Smooth muscle cell (in vitro differentiated cells): ENCODE data around the gene DYNLRB2. TPM values are rescaled to one million over a fixed set of nuclear protein-coding genes. Genes with fewer than 3 reads are reported as not detected.

Experiments
- DNase-seq: peaks from one replicate; lab custom pipeline; 2025; ENCODE audit not compliant: unreplicated experiment; lab: John Stamatoyannopoulos, UW
- H2AFZ ChIP-seq: fragments of 200-600 bp; sonication (generic); 2 replicates; pipeline ENCODE4 v1.6.0; 2016; ENCODE audit warnings: antibody characterized with exemption, low read depth, mild to moderate bottlenecking
- H3F3A ChIP-seq: fragments of 200-600 bp; sonication (generic); 2 replicates; pipeline ENCODE4 v1.6.0; 2017; ENCODE audit warnings: antibody characterized with exemption, low read depth
- H3K27ac ChIP-seq: fragments of 200-600 bp; sonication (generic); 2 replicates; pipeline ENCODE4 v1.5.1; 2016; ENCODE audit warnings: low read depth, mild to moderate bottlenecking
- H3K27me3 ChIP-seq: fragments of 200-600 bp; sonication (generic); 2 replicates; pipeline ENCODE4 v1.6.1; 2016; ENCODE audit warnings: low read depth, mild to moderate bottlenecking
- H3K36me3 ChIP-seq: fragments of 200-600 bp; sonication (generic); 2 replicates; pipeline ENCODE4 v1.5.1; 2016; ENCODE audit warnings: low read depth
- H3K4me1 ChIP-seq: fragments of 200-600 bp; sonication (generic); 2 replicates; pipeline ENCODE4 v1.5.1; 2016; ENCODE audit warnings: low read depth
- H3K4me2 ChIP-seq: fragments of 200-600 bp; sonication (generic); 2 replicates; pipeline ENCODE4 v1.6.0; 2016; ENCODE audit warnings: mild to moderate bottlenecking
- H3K4me3 ChIP-seq: fragments of 200-600 bp; sonication (generic); 2 replicates; pipeline ENCODE4 v1.5.1; 2016; ENCODE audit warnings: mild to moderate bottlenecking
- H3K79me2 ChIP-seq: fragments of 200-600 bp; sonication (generic); 2 replicates; pipeline ENCODE4 v1.6.0; 2016; ENCODE audit warnings: low read depth, mild to moderate bottlenecking
- H3K9ac ChIP-seq: fragments of 200-600 bp; sonication (generic); 2 replicates; pipeline ENCODE4 v1.6.0; 2016; ENCODE audit warnings: low read depth
- H3K9me3 ChIP-seq: fragments of 200-600 bp; sonication (generic); replicated peaks from 2 replicates; pipeline ENCODE4 v1.5.1; 2016; ENCODE audit warnings: low read depth
- H4K20me1 ChIP-seq: fragments of 200-600 bp; sonication (generic); 2 replicates; pipeline ENCODE4 v1.6.0; 2016; ENCODE audit warnings: low read depth
- CTCF ChIP-seq: fragments of 200-600 bp; sonication (generic); IDR thresholded peaks from 2 replicates; pipeline ENCODE4 v1.5.1; 2017; ENCODE audit warnings: borderline replicate concordance, mild to moderate bottlenecking, antibody characterized with exemption; ENCODE audit not compliant: insufficient read depth, poor library complexity, severe bottlenecking
- WGBS: methylation state at CpG from one replicate; pipeline ENCODE4 v1.1.7; 2016; ENCODE audit warnings: low lambda C conversion rate; 5-methylcytosine and 5-hydroxymethylcytosine counted together
- polyA plus RNA-seq: library from polyadenylated mRNA; unstranded; fragments of >200 nt; fragmentation: Nextera tagmentation; extraction: Ambion mirVana; gene quantifications from 2 replicates; pipeline ENCODE4 v1.2.1, GENCODE V29; 2016
- total RNA-seq: library from RNA; depleted of rRNA; stranded (reverse); fragments of >200 nt; gene quantifications from 2 replicates; pipeline ENCODE4 v1.2.3, GENCODE V29; 2014

DYNLRB2 gene
- total and polyA plus RNA-seq, 2 experiments from 2014 or later = 0.58 TPM; not detected in 1

- no peak overlapping the region for H2AFZ ChIP-seq
- H3K4me2 ChIP-seq = peak overlapping the region; percentile 43
- no peaks in the 10 kb centered on the region for H3K27me3 ChIP-seq
- no peaks in the 10 kb centered on the region for H3K36me3 ChIP-seq
- WGBS = 74% methylated on average over 6 of the region's 6 CpGs
- no peaks in the 10 kb centered on the region for H4K20me1 ChIP-seq
- H3K27ac ChIP-seq = peak overlapping the region; percentile 78
- H3K9me3 ChIP-seq = no peaks in the 10 kb centered on the region
- DNase-seq = no peak
- TF ChIP-seq CTCF = no peak
- H3K9ac ChIP-seq = no peak overlapping the region
- no peaks in the 10 kb centered on the region for H3K4me1 ChIP-seq
- H3K79me2 ChIP-seq = no peaks in the 10 kb centered on the region
- H3F3A ChIP-seq = no peaks in the 10 kb centered on the region
- H3K4me3 ChIP-seq = no peak overlapping the region
Measured at GRCh38 chr16:80570106-80570478, 29.3 kb downstream of the DYNLRB2 start.

GRCh38 chr16:80573700-80574120 is 32.9 kb downstream of the DYNLRB2 start:
- H3K36me3 ChIP-seq = no peaks in the 10 kb centered on the region
- no peak overlapping the region for H2AFZ ChIP-seq
- H3K9me3 ChIP-seq = no peaks in the 10 kb centered on the region
- H3K27me3 ChIP-seq = no peaks in the 10 kb centered on the region
- no peak overlapping the region for H3K4me2 ChIP-seq
- H3K79me2 ChIP-seq = no peaks in the 10 kb centered on the region
- no peak overlapping the region for H3K4me3 ChIP-seq
- H3K4me1 ChIP-seq = no peaks in the 10 kb centered on the region
- DNase-seq = no peak
- TF ChIP-seq CTCF = no peak
- H3K9ac ChIP-seq = no peak overlapping the region
- H3K27ac ChIP-seq = no peak overlapping the region
- no peaks in the 10 kb centered on the region for H4K20me1 ChIP-seq
- 43% methylated on average over 6 of the region's 6 CpGs for WGBS
- H3F3A ChIP-seq = no peaks in the 10 kb centered on the region

- WGBS = 90% methylated on average over 1 of the region's 1 CpG
- Histone ChIP-seq H3K27me3 (no peaks in the 10 kb centered on the region), H2AFZ (no peak overlapping the region), H3K4me2 (no peak overlapping the region), H3K79me2 (no peaks in the 10 kb centered on the region), H3K27ac (no peak overlapping the region), H4K20me1 (no peaks in the 10 kb centered on the region), H3K36me3 (no peaks in the 10 kb centered on the region), H3K9ac (no peak overlapping the region), H3K4me1 (no peaks in the 10 kb centered on the region), H3K9me3 (no peaks in the 10 kb centered on the region), H3F3A (no peaks in the 10 kb centered on the region), H3K4me3 (no peak overlapping the region)
- no peak for DNase-seq
- no peak for TF ChIP-seq CTCF
Measured at GRCh38 chr16:80576343-80576912, 35.6 kb downstream of the DYNLRB2 start.
